Measurements from ENCODE around the gene ISLR. TPM values are rescaled to one million over a fixed set of nuclear protein-coding genes. Genes with fewer than 3 reads are reported as not detected.

Gene ISLR
- total and polyA plus RNA-seq, 2 donors = 6.9 to 11.0 TPM

- no peak for DNase-seq (ENCODE audit: low read depth in 6 of 9, low spot score in 9 of 9)
- Histone ChIP-seq H3K9me3 (ENCODE audit: control insufficient read depth in 2 of 2, insufficient read depth in 1 of 2, low read length in 1 of 2) (peaks cover 5 to 29% of the 10 kb centered on the region in 2 donors), H3K36me3 (ENCODE audit: control insufficient read depth in 2 of 2, insufficient read depth in 2 of 2, low read length in 1 of 2) (no peaks in the 10 kb centered on the region), H3K27me3 (ENCODE audit: control insufficient read depth in 2 of 2, insufficient read depth in 1 of 2, low read length in 1 of 2) (peaks cover 85 to 99% of the 10 kb centered on the region in 2 donors), H3K4me3 (ENCODE audit: low read length in 2 of 2) (no peak overlapping the region), H3K27ac (ENCODE audit: low read depth in 1 of 2, low read length in 1 of 2) (no peak overlapping the region), H3K4me1 (ENCODE audit: control insufficient read depth in 2 of 2, insufficient read depth in 2 of 2, low read length in 2 of 2) (peaks cover 4 to 19% of the 10 kb centered on the region in 2 donors)
- WGBS = 9% methylated on average over 27 of the region's 27 CpGs
These were observed 38.4 kb upstream of the ISLR start for GRCh38 chr15:74135041-74135565.

GRCh38 chr15:74136540-74136813, 37.0 kb upstream of the ISLR start:
- Histone ChIP-seq H3K36me3 (ENCODE audit: control insufficient read depth in 2 of 2, insufficient read depth in 2 of 2, low read length in 1 of 2) (no peaks in the 10 kb centered on the region), H3K27ac (ENCODE audit: low read depth in 1 of 2, low read length in 1 of 2) (no peak overlapping the region), H3K4me3 (ENCODE audit: low read length in 2 of 2) (peak overlapping the region; percentile 5 to 42), H3K4me1 (ENCODE audit: control insufficient read depth in 2 of 2, insufficient read depth in 2 of 2, low read length in 2 of 2) (peaks cover 4 to 19% of the 10 kb centered on the region in 2 donors), H3K9me3 (ENCODE audit: control insufficient read depth in 2 of 2, insufficient read depth in 1 of 2, low read length in 1 of 2) (peaks cover 5 to 29% of the 10 kb centered on the region in 2 donors), H3K27me3 (ENCODE audit: control insufficient read depth in 2 of 2, insufficient read depth in 1 of 2, low read length in 1 of 2) (peaks cover 77 to 91% of the 10 kb centered on the region in 2 donors)
- WGBS = 3% methylated on average over 26 of the region's 26 CpGs
- no peak for DNase-seq (ENCODE audit: low read depth in 6 of 9, low spot score in 9 of 9)

- H3K4me3 ChIP-seq (ENCODE audit: low read length in 2 of 2) = peak overlapping the region; percentile 5 to 42
- no peak for DNase-seq (ENCODE audit: low read depth in 6 of 9, low spot score in 9 of 9)
- peaks cover 72 to 91% of the 10 kb centered on the region in 2 donors for H3K27me3 ChIP-seq (ENCODE audit: control insufficient read depth in 2 of 2, insufficient read depth in 1 of 2, low read length in 1 of 2)
- 21% methylated on average over 18 of the region's 18 CpGs for WGBS
- peaks cover 5 to 29% of the 10 kb centered on the region in 2 donors for H3K9me3 ChIP-seq (ENCODE audit: control insufficient read depth in 2 of 2, insufficient read depth in 1 of 2, low read length in 1 of 2)
- peaks cover 4 to 19% of the 10 kb centered on the region in 2 donors for H3K4me1 ChIP-seq (ENCODE audit: control insufficient read depth in 2 of 2, insufficient read depth in 2 of 2, low read length in 2 of 2)
- H3K36me3 ChIP-seq (ENCODE audit: control insufficient read depth in 2 of 2, insufficient read depth in 2 of 2, low read length in 1 of 2) = no peaks in the 10 kb centered on the region
- peak overlapping the region in 1 of 2 donors; percentile 2 for H3K27ac ChIP-seq (ENCODE audit: low read depth in 1 of 2, low read length in 1 of 2)
These were observed 36.5 kb upstream of the ISLR start for GRCh38 chr15:74136814-74137536.

GRCh38 chr15:74137537-74137894, 36.0 kb upstream of the ISLR start:
- peaks cover 4 to 19% of the 10 kb centered on the region in 2 donors for H3K4me1 ChIP-seq (ENCODE audit: control insufficient read depth in 2 of 2, insufficient read depth in 2 of 2, low read length in 2 of 2)
- WGBS = 65% methylated on average over 2 of the region's 2 CpGs
- peaks cover 69 to 88% of the 10 kb centered on the region in 2 donors for H3K27me3 ChIP-seq (ENCODE audit: control insufficient read depth in 2 of 2, insufficient read depth in 1 of 2, low read length in 1 of 2)
- no peak overlapping the region for H3K4me3 ChIP-seq (ENCODE audit: low read length in 2 of 2)
- H3K36me3 ChIP-seq (ENCODE audit: control insufficient read depth in 2 of 2, insufficient read depth in 2 of 2, low read length in 1 of 2) = no peaks in the 10 kb centered on the region
- no peak for DNase-seq (ENCODE audit: low read depth in 6 of 9, low spot score in 9 of 9)
- H3K27ac ChIP-seq (ENCODE audit: low read depth in 1 of 2, low read length in 1 of 2) = no peak overlapping the region
- peaks cover 5 to 29% of the 10 kb centered on the region in 2 donors for H3K9me3 ChIP-seq (ENCODE audit: control insufficient read depth in 2 of 2, insufficient read depth in 1 of 2, low read length in 1 of 2)

- peaks cover 1 to 19% of the 10 kb centered on the region in 2 donors for H3K9me3 ChIP-seq (ENCODE audit: control insufficient read depth in 2 of 2, insufficient read depth in 1 of 2, low read length in 1 of 2)
- H3K4me1 ChIP-seq (ENCODE audit: control insufficient read depth in 2 of 2, insufficient read depth in 2 of 2, low read length in 2 of 2) = peaks cover 4 to 19% of the 10 kb centered on the region in 2 donors
- no peak overlapping the region for H3K4me3 ChIP-seq (ENCODE audit: low read length in 2 of 2)
- no peaks in the 10 kb centered on the region for H3K36me3 ChIP-seq (ENCODE audit: control insufficient read depth in 2 of 2, insufficient read depth in 2 of 2, low read length in 1 of 2)
- no peak for DNase-seq (ENCODE audit: low read depth in 6 of 9, low spot score in 9 of 9)
- 94% methylated on average over 4 of the region's 4 CpGs for WGBS
- H3K27ac ChIP-seq (ENCODE audit: low read depth in 1 of 2, low read length in 1 of 2) = no peak overlapping the region
- peaks cover 59 to 77% of the 10 kb centered on the region in 2 donors for H3K27me3 ChIP-seq (ENCODE audit: control insufficient read depth in 2 of 2, insufficient read depth in 1 of 2, low read length in 1 of 2)
These were observed 34.9 kb upstream of the ISLR start for GRCh38 chr15:74138642-74139041.

GRCh38 chr15:74141591-74141990, 31.9 kb upstream of the ISLR start:
- WGBS = 100% methylated on average over 1 of the region's 1 CpG
- H3K4me1 ChIP-seq (ENCODE audit: control insufficient read depth in 2 of 2, insufficient read depth in 2 of 2, low read length in 2 of 2) = peaks cover 3 to 9% of the 10 kb centered on the region in 2 donors
- H3K36me3 ChIP-seq (ENCODE audit: control insufficient read depth in 2 of 2, insufficient read depth in 2 of 2, low read length in 1 of 2) = no peaks in the 10 kb centered on the region
- DNase-seq (ENCODE audit: low read depth in 6 of 9, low spot score in 9 of 9) = no peak
- H3K27ac ChIP-seq (ENCODE audit: low read depth in 1 of 2, low read length in 1 of 2) = no peak overlapping the region
- H3K27me3 ChIP-seq (ENCODE audit: control insufficient read depth in 2 of 2, insufficient read depth in 1 of 2, low read length in 1 of 2) = peaks cover 30 to 63% of the 10 kb centered on the region in 2 donors
- no peak overlapping the region for H3K4me3 ChIP-seq (ENCODE audit: low read length in 2 of 2)
- H3K9me3 ChIP-seq (ENCODE audit: control insufficient read depth in 2 of 2, insufficient read depth in 1 of 2, low read length in 1 of 2) = peaks cover 0 to 3% of the 10 kb centered on the region in 2 donors

- H3K27me3 ChIP-seq (ENCODE audit: control insufficient read depth in 2 of 2, insufficient read depth in 1 of 2, low read length in 1 of 2) = peaks cover 11 to 41% of the 10 kb centered on the region in 2 donors
- no peak overlapping the region for H3K4me3 ChIP-seq (ENCODE audit: low read length in 2 of 2)
- 82% methylated on average over 6 of the region's 6 CpGs for WGBS
- H3K9me3 ChIP-seq (ENCODE audit: control insufficient read depth in 2 of 2, insufficient read depth in 1 of 2, low read length in 1 of 2) = peaks cover 0 to 3% of the 10 kb centered on the region in 2 donors
- H3K36me3 ChIP-seq (ENCODE audit: control insufficient read depth in 2 of 2, insufficient read depth in 2 of 2, low read length in 1 of 2) = no peaks in the 10 kb centered on the region
- DNase-seq (ENCODE audit: low read depth in 6 of 9, low spot score in 9 of 9) = no peak
- no peak overlapping the region for H3K27ac ChIP-seq (ENCODE audit: low read depth in 1 of 2, low read length in 1 of 2)
- H3K4me1 ChIP-seq (ENCODE audit: control insufficient read depth in 2 of 2, insufficient read depth in 2 of 2, low read length in 2 of 2) = no peaks in the 10 kb centered on the region
These were observed 29.2 kb upstream of the ISLR start for GRCh38 chr15:74144153-74144775.

- Histone ChIP-seq H3K27ac (ENCODE audit: low read depth in 1 of 2, low read length in 1 of 2) (no peak overlapping the region), H3K27me3 (ENCODE audit: control insufficient read depth in 2 of 2, insufficient read depth in 1 of 2, low read length in 1 of 2) (peaks cover 2 to 29% of the 10 kb centered on the region in 2 donors), H3K4me3 (ENCODE audit: low read length in 2 of 2) (no peak overlapping the region), H3K36me3 (ENCODE audit: control insufficient read depth in 2 of 2, insufficient read depth in 2 of 2, low read length in 1 of 2) (no peaks in the 10 kb centered on the region), H3K4me1 (ENCODE audit: control insufficient read depth in 2 of 2, insufficient read depth in 2 of 2, low read length in 2 of 2) (no peaks in the 10 kb centered on the region), H3K9me3 (ENCODE audit: control insufficient read depth in 2 of 2, insufficient read depth in 1 of 2, low read length in 1 of 2) (peaks cover 0 to 3% of the 10 kb centered on the region in 2 donors)
- WGBS = 100% methylated on average over 1 of the region's 1 CpG
- no peak for DNase-seq (ENCODE audit: low read depth in 6 of 9, low spot score in 9 of 9)
These were observed 27.2 kb upstream of the ISLR start for GRCh38 chr15:74146277-74146800.

GRCh38 chr15:74147051-74147450, 26.5 kb upstream of the ISLR start:
- peaks cover 0 to 3% of the 10 kb centered on the region in 2 donors for H3K9me3 ChIP-seq (ENCODE audit: control insufficient read depth in 2 of 2, insufficient read depth in 1 of 2, low read length in 1 of 2)
- no peak for DNase-seq (ENCODE audit: low read depth in 6 of 9, low spot score in 9 of 9)
- peaks cover 2 to 22% of the 10 kb centered on the region in 2 donors for H3K27me3 ChIP-seq (ENCODE audit: control insufficient read depth in 2 of 2, insufficient read depth in 1 of 2, low read length in 1 of 2)
- H3K27ac ChIP-seq (ENCODE audit: low read depth in 1 of 2, low read length in 1 of 2) = no peak overlapping the region
- no peaks in the 10 kb centered on the region for H3K36me3 ChIP-seq (ENCODE audit: control insufficient read depth in 2 of 2, insufficient read depth in 2 of 2, low read length in 1 of 2)
- WGBS = 80% methylated on average over 2 of the region's 2 CpGs
- no peaks in the 10 kb centered on the region for H3K4me1 ChIP-seq (ENCODE audit: control insufficient read depth in 2 of 2, insufficient read depth in 2 of 2, low read length in 2 of 2)
- H3K4me3 ChIP-seq (ENCODE audit: low read length in 2 of 2) = no peak overlapping the region

Measured in thymus (tissue), 11 donors.